CD14-positive monocyte (primary cell): ENCODE measurements around the gene SPON1. TPM values are rescaled to one million over a fixed set of nuclear protein-coding genes. Genes with fewer than 3 reads are reported as not detected.

Experiments used
- DNase-seq, 3 donors: peaks; one replicate each; pipeline ENCODE4 v3.0.0-alpha.2; 2011 to 2022
- H2AFZ ChIP-seq: 2 replicates; pipeline ENCODE4 v1.6.0; 2012; ENCODE audit warnings: mild to moderate bottlenecking, low read depth, low read length, inconsistent platforms; ENCODE audit not compliant: insufficient read depth, poor library complexity, severe bottlenecking
- H3K27ac ChIP-seq, 2 donors: 1 replicate in 1 of 2; 2 replicates in 1 of 2; pipeline ENCODE4 v1.5.1; 2012 to 2013; ENCODE audit warnings: low read length in 2 of 2, control low read depth in 1 of 2, inconsistent platforms in 1 of 2, low read depth in 1 of 2, mild to moderate bottlenecking in 1 of 2
- H3K27me3 ChIP-seq, 2 donors: one replicate each; pipeline versions ENCODE4 v1.6.0 to v1.6.1; 2011 to 2013; ENCODE audit warnings: low read length in 2 of 2; ENCODE audit not compliant: control insufficient read depth in 2 of 2, insufficient read depth in 2 of 2
- H3K36me3 ChIP-seq, 2 donors: replicated peaks in 1 of 2; 1 replicate in 1 of 2; 2 replicates in 1 of 2; pipeline versions ENCODE4 v1.5.1 to v1.6.1; 2012 to 2013; ENCODE audit warnings: low read length in 2 of 2, control low read depth in 1 of 2, inconsistent platforms in 1 of 2, mild to moderate bottlenecking in 1 of 2; ENCODE audit not compliant: insufficient read depth in 2 of 2, control insufficient read depth in 1 of 2
- H3K4me1 ChIP-seq, 2 donors: 1 replicate in 1 of 2; 2 replicates in 1 of 2; pipeline versions ENCODE4 v1.5.1 to v1.6.1; 2012 to 2013; ENCODE audit warnings: low read length in 2 of 2, control low read depth in 1 of 2, inconsistent platforms in 1 of 2, mild to moderate bottlenecking in 1 of 2, moderate library complexity in 1 of 2; ENCODE audit not compliant: insufficient read depth in 2 of 2, control insufficient read depth in 1 of 2
- H3K4me2 ChIP-seq: replicated peaks from 2 replicates; pipeline ENCODE3; 2012; ENCODE audit warnings: low read length, moderate library complexity, mild to moderate bottlenecking; ENCODE audit not compliant: poor library complexity, severe bottlenecking; ENCODE audit errors: extremely low read depth
- H3K4me3 ChIP-seq, 3 experiments: fragments of 200-600 bp in 1 of 3; sonication (generic) in 1 of 3; replicated peaks in 1 of 3; 1 replicate in 2 of 3; 2 replicates in 1 of 3; pipeline ENCODE4 v1.5.1; 2011 to 2013; ENCODE audit warnings: low read length in 3 of 3, mild to moderate bottlenecking in 3 of 3, control low read depth in 2 of 3, low read depth in 2 of 3, inconsistent platforms in 1 of 3, moderate library complexity in 1 of 3
- H3K79me2 ChIP-seq: 2 replicates; pipeline ENCODE4 v1.6.0; 2012; ENCODE audit warnings: mild to moderate bottlenecking, control low read depth, inconsistent platforms, low read length, moderate library complexity; ENCODE audit not compliant: insufficient read depth
- H3K9ac ChIP-seq: 2 replicates; pipeline ENCODE4 v1.6.0; 2017; ENCODE audit warnings: low read length, mild to moderate bottlenecking; ENCODE audit not compliant: insufficient read depth, poor library complexity, severe bottlenecking
- H3K9me3 ChIP-seq, 2 donors: replicated peaks in 1 of 2; 1 replicate in 1 of 2; 2 replicates in 1 of 2; pipeline versions ENCODE4 v1.5.1 to v1.6.1; 2012 to 2013; ENCODE audit warnings: low read length in 2 of 2, control low read depth in 1 of 2; ENCODE audit not compliant: control insufficient read depth in 1 of 2, insufficient read depth in 1 of 2
- H4K20me1 ChIP-seq: 2 replicates; pipeline ENCODE4 v1.6.0; 2012; ENCODE audit warnings: mild to moderate bottlenecking, low read length, control low read depth, moderate library complexity; ENCODE audit not compliant: insufficient read depth
- H3K27ac Mint-ChIP-seq, 7 donors: one replicate each; pipeline ENCODE4 v1.8.0; 2020; ENCODE audit warnings: mild to moderate bottlenecking in 7 of 7, mixed read lengths in 7 of 7, moderate library complexity in 6 of 7, inconsistent platforms in 2 of 7
- H3K27me3 Mint-ChIP-seq, 3 donors: one replicate each; pipeline ENCODE4 v1.8.0; 2021 to 2022; ENCODE audit warnings: low read depth in 3 of 3, mild to moderate bottlenecking in 3 of 3, mixed read lengths in 3 of 3, moderate library complexity in 3 of 3, inconsistent platforms in 1 of 3
- H3K36me3 Mint-ChIP-seq, 2 donors: one replicate each; pipeline ENCODE4 v1.8.0; 2020; ENCODE audit warnings: mixed read lengths in 2 of 2, inconsistent platforms in 1 of 2, mild to moderate bottlenecking in 1 of 2
- H3K4me1 Mint-ChIP-seq: one replicate; pipeline ENCODE4 v1.8.0; 2020; ENCODE audit warnings: mild to moderate bottlenecking, mixed read lengths
- H3K4me3 Mint-ChIP-seq, 2 donors: one replicate each; pipeline ENCODE4 v1.8.0; 2020; ENCODE audit warnings: mild to moderate bottlenecking in 2 of 2, mixed read lengths in 2 of 2, moderate library complexity in 1 of 2
- H3K9me3 Mint-ChIP-seq, 7 donors: one replicate each; pipeline ENCODE4 v1.8.0; 2020 to 2022; ENCODE audit warnings: mixed read lengths in 7 of 7, mild to moderate bottlenecking in 6 of 7, moderate library complexity in 6 of 7, inconsistent platforms in 2 of 7
- CTCF ChIP-seq: fragments of 200-600 bp; IDR thresholded peaks from one replicate; pipeline ENCODE4 v1.8.0; 2022; ENCODE audit warnings: antibody characterized with exemption, mild to moderate bottlenecking
- WGBS: methylation state at CpG from one replicate; pipeline ENCODE4 v1.1.5; 2013; ENCODE audit warnings: missing lambda C conversion rate; ENCODE audit not compliant: insufficient coverage; 5-methylcytosine and 5-hydroxymethylcytosine counted together
- intact Hi-C, 2 donors: fragments of 100-400 bp; cut with micrococcal nuclease; formaldehyde crosslinking; loops; one replicate each; pipeline versions ENCODE4 v1.15.0 to v1.15.1; 2023
- polyA plus RNA-seq, 3 donors: library from polyadenylated mRNA; depleted of rRNA in 1 of 3; unstranded in 2 of 3; stranded (reverse) in 1 of 3; fragments of 300-500 nt in 2 of 3; fragments of >200 nt in 1 of 3; fragmentation: Illumina TruSeq in 2 of 3; gene quantifications; 1 replicate in 2 of 3; 2 replicates in 1 of 3; pipeline ENCODE4 v1.2.3, GENCODE V29; 2012 to 2021

The SPON1 gene
- polyA plus RNA-seq, 3 donors: not detected

DNA sequence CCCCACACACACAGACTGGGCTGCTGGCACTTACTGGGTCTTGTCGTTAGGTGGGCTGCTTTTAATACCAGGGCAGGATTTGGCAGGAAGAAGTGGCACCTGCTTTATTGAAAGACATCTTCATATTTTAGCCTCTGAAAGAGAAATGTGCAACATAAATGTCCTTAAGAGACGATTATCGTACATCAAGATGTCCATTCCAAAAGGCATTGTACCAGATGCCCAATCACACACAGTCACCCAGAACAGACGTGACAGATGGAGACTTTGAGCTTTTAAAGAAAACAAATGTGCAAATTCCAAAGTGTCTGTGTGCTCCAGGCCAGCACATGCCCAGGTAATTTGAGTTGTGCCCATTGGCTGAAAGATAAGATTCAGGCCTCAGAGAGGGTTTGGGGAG is 240.8 kb downstream of the SPON1 start:
- H3K4me2 ChIP-seq: no peak overlapping the region
- no peak overlapping the region for H3K27ac Mint-ChIP-seq
- no peaks in the 10 kb centered on the region for H3K27me3 ChIP-seq
- no peaks in the 10 kb centered on the region for H3K36me3 ChIP-seq
- no peak for DNase-seq
- peaks cover 0 to 2% (median 0%) of the 10 kb centered on the region in 7 donors for H3K9me3 Mint-ChIP-seq
- intact Hi-C loops: no loop called here
- no peaks in the 10 kb centered on the region for H3K36me3 Mint-ChIP-seq
- no peaks in the 10 kb centered on the region for H4K20me1 ChIP-seq
- no peaks in the 10 kb centered on the region for H3K79me2 ChIP-seq
- no peak overlapping the region for H3K4me3 ChIP-seq
- no peak overlapping the region for H3K4me3 Mint-ChIP-seq
- H3K9ac ChIP-seq: no peak overlapping the region
- H3K27ac ChIP-seq: no peak overlapping the region
- no peaks in the 10 kb centered on the region for H3K9me3 ChIP-seq
- WGBS: 100% methylated on average over 1 of the region's 4 CpGs
- peaks cover 2% of the 10 kb centered on the region for H3K4me1 Mint-ChIP-seq
- no peak for TF ChIP-seq CTCF
- peaks cover 2 to 7% (median 5%) of the 10 kb centered on the region in 3 donors for H3K27me3 Mint-ChIP-seq
- H2AFZ ChIP-seq: no peak overlapping the region
- H3K4me1 ChIP-seq: no peaks in the 10 kb centered on the region

GRCh38 chr11:14212986-14213385 is 250.5 kb downstream of the SPON1 start:
- Histone ChIP-seq H3K4me1 (no peaks in the 10 kb centered on the region), H2AFZ (no peak overlapping the region), H3K27me3 (peaks cover 0 to 2% of the 10 kb centered on the region in 2 donors), H3K9me3 (no peaks in the 10 kb centered on the region), H3K36me3 (no peaks in the 10 kb centered on the region), H4K20me1 (no peaks in the 10 kb centered on the region), H3K27ac (no peak overlapping the region), H3K9ac (no peak overlapping the region), H3K79me2 (no peaks in the 10 kb centered on the region), H3K4me2 (no peak overlapping the region), H3K4me3 (no peak overlapping the region)
- Mint-ChIP-seq H3K4me3 (no peak overlapping the region), H3K4me1 (no peaks in the 10 kb centered on the region), H3K9me3 (peaks cover 0 to 3% (median 2%) of the 10 kb centered on the region in 7 donors), H3K27me3 (peaks cover 0 to 7% (median 4%) of the 10 kb centered on the region in 3 donors), H3K36me3 (no peaks in the 10 kb centered on the region), H3K27ac (no peak overlapping the region)
- DNase-seq: no peak
- no peak for TF ChIP-seq CTCF
- intact Hi-C loops: no loop called here
